ENCODE measurements around the gene OR52E1.

OR52E1 gene

DNA sequence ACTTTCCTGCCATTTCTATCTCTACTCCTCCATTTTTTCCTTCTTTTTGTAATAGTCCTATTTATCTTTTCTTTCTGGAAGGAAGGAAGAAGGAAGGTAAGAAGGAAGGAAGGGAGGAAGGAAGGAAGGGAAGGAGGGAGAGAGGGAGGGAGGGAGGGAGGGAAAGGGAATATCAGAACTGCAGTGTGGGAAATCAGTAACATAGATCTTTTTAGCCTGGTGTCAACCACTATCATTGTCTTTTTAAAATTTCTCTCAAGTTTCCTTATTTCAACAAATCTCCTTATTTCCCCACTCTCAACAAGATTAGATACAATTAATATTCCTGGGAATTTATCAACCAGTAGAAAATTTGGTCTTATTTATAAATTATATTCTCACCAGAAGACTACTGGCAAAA lies 33.7 kb downstream of the OR52E1 start:
- H3K27ac ChIP-seq = no peak overlapping the region
- no peak for DNase-seq (ENCODE audit: low read depth, low spot score)

DNA sequence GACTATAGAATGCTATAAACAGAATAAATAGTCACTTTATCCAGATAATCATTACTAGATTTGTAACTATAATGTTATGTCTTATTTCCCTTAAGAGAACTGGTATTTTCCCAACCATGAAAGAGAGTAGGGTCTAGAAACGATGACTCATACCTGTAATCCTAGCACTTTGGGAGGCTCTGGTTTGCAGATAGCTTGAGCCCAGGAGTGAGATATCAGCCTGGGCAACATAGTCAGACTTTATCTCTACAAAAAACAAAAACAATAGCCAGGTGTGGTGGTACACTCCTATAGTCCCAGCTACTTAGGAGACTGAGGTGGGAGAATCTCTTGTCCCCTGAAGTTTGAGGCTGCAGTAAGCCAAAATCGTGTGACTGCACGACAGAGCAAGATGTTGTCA lies 37.9 kb downstream of the OR52E1 start:
- DNase-seq (ENCODE audit: low read depth, low spot score) = no peak

DNA sequence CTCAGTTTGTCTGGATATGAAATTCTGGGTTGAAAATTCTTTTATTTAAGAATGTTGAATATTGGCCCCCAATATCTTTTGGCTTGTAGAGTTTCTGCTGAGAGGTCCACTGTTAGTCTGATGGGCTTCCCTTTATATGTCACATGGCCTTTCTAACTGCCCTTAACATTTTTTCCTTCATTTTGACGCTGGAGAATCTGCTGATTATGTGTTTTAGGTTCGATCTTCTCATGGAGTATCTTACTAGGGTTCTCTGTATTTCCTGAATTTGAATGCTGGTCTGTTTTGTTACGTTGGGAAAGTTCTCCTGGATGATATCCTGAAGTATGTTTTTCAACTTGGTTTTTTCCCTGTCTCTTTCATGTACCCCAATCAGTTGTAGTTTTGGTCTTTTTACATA lies 46.0 kb downstream of the OR52E1 start:
- no peak overlapping the region for H3K27ac ChIP-seq
- no peak for DNase-seq (ENCODE audit: low read depth, low spot score)

More for the DNA sequence above, 37.9 kb downstream of the OR52E1 start:
- H3K27ac ChIP-seq = no peak overlapping the region

DNA sequence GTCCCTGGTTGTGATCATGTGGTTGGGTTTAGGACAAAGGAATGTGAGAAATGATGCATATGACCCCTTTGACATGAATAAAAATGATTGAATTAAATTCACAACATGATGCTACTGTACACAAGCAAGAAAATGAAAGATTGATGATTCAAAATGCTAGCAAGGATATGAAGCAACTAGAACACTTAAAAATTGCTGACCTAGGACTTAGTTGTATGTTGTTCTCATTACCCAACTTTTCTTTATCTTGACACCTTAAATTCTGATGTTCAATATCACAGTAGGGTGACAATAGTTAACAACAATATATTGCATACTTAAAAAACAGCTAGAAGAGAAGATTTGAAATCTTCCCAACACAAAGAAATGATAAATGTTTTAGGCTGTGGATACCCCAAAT lies 48.2 kb downstream of the OR52E1 start:
- H3K27ac ChIP-seq = no peak overlapping the region
- DNase-seq (ENCODE audit: low read depth, low spot score) = no peak

GRCh38 chr11:5118893-5119292 lies 49.5 kb downstream of the OR52E1 start:
- no peak for DNase-seq (ENCODE audit: low read depth, low spot score)

More at GRCh38 chr11:5118893-5119292, 49.5 kb downstream of the OR52E1 start:
- H3K27ac ChIP-seq = no peak overlapping the region
